Astrocyte (in vitro differentiated cells and primary cell): Measurements from ENCODE around the gene UTP11. TPM values are rescaled to one million over a fixed set of nuclear protein-coding genes. Genes with fewer than 3 reads are reported as not detected.
A peak's percentile ranks its signal among the peaks of the same experiment; 100 is the strongest.

Experiments
- DNase-seq: peaks from one replicate; pipeline ENCODE4 v3.0.0-alpha.2; 2010; ENCODE audit warnings: low read depth
- FAIRE-seq: peaks from 2 replicates; lab custom pipeline; 2011; peaks lifted over from hg19 to GRCh38; lab: Jason Lieb, UNC
- H2AFZ ChIP-seq: 2 replicates; pipeline ENCODE4 v1.6.0; 2012; ENCODE audit warnings: low read depth, low read length, inconsistent platforms
- H3K27ac ChIP-seq: 2 replicates; pipeline ENCODE4 v1.5.1; 2011; ENCODE audit warnings: low read depth, low read length, inconsistent platforms
- H3K27me3 ChIP-seq: 2 replicates; pipeline ENCODE4 v1.6.0; 2011; ENCODE audit warnings: low read length, inconsistent platforms; ENCODE audit not compliant: insufficient read depth
- H3K36me3 ChIP-seq: 2 replicates; pipeline ENCODE4 v1.5.1; 2011; ENCODE audit warnings: low read length, inconsistent platforms; ENCODE audit not compliant: insufficient read depth
- H3K4me1 ChIP-seq: 2 replicates; pipeline ENCODE4 v1.5.1; 2011; ENCODE audit warnings: low read length, inconsistent platforms; ENCODE audit not compliant: insufficient read depth
- H3K4me2 ChIP-seq: 2 replicates; pipeline ENCODE4 v1.6.0; 2012; ENCODE audit warnings: low read length, inconsistent platforms
- H3K4me3 ChIP-seq: 2 replicates; pipeline ENCODE4 v1.5.1; 2011; ENCODE audit warnings: low read depth, mild to moderate bottlenecking, low read length, inconsistent platforms; ENCODE audit not compliant: insufficient read depth
- H3K79me2 ChIP-seq: 2 replicates; pipeline ENCODE4 v1.6.0; 2012; ENCODE audit warnings: mild to moderate bottlenecking, low read length, inconsistent platforms; ENCODE audit not compliant: insufficient read depth
- H3K9ac ChIP-seq: 2 replicates; pipeline ENCODE4 v1.6.0; 2012; ENCODE audit warnings: mild to moderate bottlenecking, low read length, inconsistent platforms
- H3K9me3 ChIP-seq: 2 replicates; pipeline ENCODE4 v1.5.1; 2012; ENCODE audit warnings: low read depth, mild to moderate bottlenecking, low read length, inconsistent platforms; ENCODE audit not compliant: insufficient read depth
- H4K20me1 ChIP-seq: 2 replicates; pipeline ENCODE4 v1.6.0; 2012; ENCODE audit warnings: low read length, inconsistent platforms; ENCODE audit not compliant: insufficient read depth
- H3K27ac Mint-ChIP-seq: one replicate; pipeline ENCODE4 v1.8.0; 2021; ENCODE audit warnings: mild to moderate bottlenecking, mixed read lengths; ENCODE audit not compliant: unreplicated experiment
- H3K27me3 Mint-ChIP-seq: one replicate; pipeline ENCODE4 v1.8.0; 2021; ENCODE audit warnings: low read depth, mixed read lengths; ENCODE audit not compliant: unreplicated experiment
- H3K36me3 Mint-ChIP-seq: one replicate; pipeline ENCODE4 v1.8.0; 2021; ENCODE audit warnings: low read depth, mixed read lengths; ENCODE audit not compliant: unreplicated experiment
- H3K4me1 Mint-ChIP-seq: one replicate; pipeline ENCODE4 v1.8.0; 2021; ENCODE audit warnings: low read depth, mixed read lengths; ENCODE audit not compliant: unreplicated experiment
- H3K4me3 Mint-ChIP-seq: one replicate; pipeline ENCODE4 v1.8.0; 2021; ENCODE audit warnings: mild to moderate bottlenecking, moderate library complexity, mixed read lengths; ENCODE audit not compliant: unreplicated experiment
- H3K9me3 Mint-ChIP-seq: one replicate; pipeline ENCODE4 v1.8.0; 2021; ENCODE audit warnings: mild to moderate bottlenecking, mixed read lengths; ENCODE audit not compliant: unreplicated experiment
- CTCF ChIP-seq: IDR thresholded peaks from 2 replicates; pipeline ENCODE4 v1.5.1; 2011; ENCODE audit warnings: low read depth, mild to moderate bottlenecking, inconsistent platforms, low read length, moderate library complexity; ENCODE audit not compliant: insufficient read depth
- EZH2 ChIP-seq: IDR thresholded peaks from 2 replicates; pipeline ENCODE4 v1.6.1; 2012; ENCODE audit warnings: mild to moderate bottlenecking, low read length, inconsistent platforms; ENCODE audit not compliant: insufficient read depth
- total RNA-seq: library from RNA; stranded (reverse); gene quantifications from 2 replicates; pipeline ENCODE4 v1.2.1, GENCODE V29; 2021

The UTP11 gene
- total RNA-seq, 1 donor from 2014 or later: 42.6 TPM

GRCh38 chr1:38014724-38015424, 2.3 kb downstream of the UTP11 start:
- H3K4me3 ChIP-seq: no peak overlapping the region
- H3K4me1 Mint-ChIP-seq: peaks cover 22% of the 10 kb centered on the region
- TF ChIP-seq CTCF (no peak), EZH2 (no peak)
- FAIRE-seq (no peak), DNase-seq (no peak)
- H3K27ac ChIP-seq: no peak overlapping the region
- H3K9ac ChIP-seq: peak overlapping the region; percentile 51
- H3K27me3 Mint-ChIP-seq: no peaks in the 10 kb centered on the region
- no peak overlapping the region for H2AFZ ChIP-seq
- H3K36me3 Mint-ChIP-seq: peaks cover 4% of the 10 kb centered on the region
- H4K20me1 ChIP-seq: peaks cover 49% of the 10 kb centered on the region
- H3K4me3 Mint-ChIP-seq: no peak overlapping the region
- H3K9me3 ChIP-seq: no peaks in the 10 kb centered on the region
- H3K4me2 ChIP-seq: no peak overlapping the region
- no peaks in the 10 kb centered on the region for H3K27me3 ChIP-seq
- H3K79me2 ChIP-seq: peaks cover 59% of the 10 kb centered on the region
- H3K36me3 ChIP-seq: peaks cover 42% of the 10 kb centered on the region
- no peaks in the 10 kb centered on the region for H3K9me3 Mint-ChIP-seq
- H3K4me1 ChIP-seq: peaks cover 5% of the 10 kb centered on the region
- peak overlapping the region; percentile 18 for H3K27ac Mint-ChIP-seq

- FAIRE-seq (no peak), DNase-seq (no peak)
- Histone ChIP-seq H3K27me3 (no peaks in the 10 kb centered on the region), H3K4me2 (no peak overlapping the region), H3K4me1 (peaks cover 3% of the 10 kb centered on the region), H4K20me1 (peaks cover 59% of the 10 kb centered on the region), H3K9ac (peak overlapping the region; percentile 51), H2AFZ (no peak overlapping the region), H3K27ac (peak overlapping the region; percentile 15), H3K79me2 (peaks cover 59% of the 10 kb centered on the region), H3K9me3 (no peaks in the 10 kb centered on the region), H3K36me3 (peaks cover 51% of the 10 kb centered on the region), H3K4me3 (no peak overlapping the region)
- H3K9me3 Mint-ChIP-seq: no peaks in the 10 kb centered on the region
- H3K4me1 Mint-ChIP-seq: peaks cover 28% of the 10 kb centered on the region
- H3K4me3 Mint-ChIP-seq: peak overlapping the region; percentile 46
- peak overlapping the region; percentile 90 for H3K27ac Mint-ChIP-seq
- H3K27me3 Mint-ChIP-seq: no peaks in the 10 kb centered on the region
- H3K36me3 Mint-ChIP-seq: peaks cover 5% of the 10 kb centered on the region
- TF ChIP-seq EZH2 (no peak), CTCF (no peak)
Measured at GRCh38 chr1:38015978-38016725, 3.6 kb downstream of the UTP11 start.
